Activated CD4-positive, CD25-positive, alpha-beta regulatory T cell treated with anti-CD3 and anti-CD28 coated beads, Interleukin-2, amount 50 U/mL, for 16 hours (primary cell): Measurements from ENCODE around the gene PCA3.

Experiments used
- DNase-seq: peaks from one replicate; pipeline ENCODE4 v3.0.0-alpha.2; 2020; ENCODE audit warnings: low read depth, low spot score

PCA3 gene

GRCh38 chr9:76827296-76828080 lies 63.2 kb downstream of the PCA3 start:
- DNase-seq, result no peak

DNA sequence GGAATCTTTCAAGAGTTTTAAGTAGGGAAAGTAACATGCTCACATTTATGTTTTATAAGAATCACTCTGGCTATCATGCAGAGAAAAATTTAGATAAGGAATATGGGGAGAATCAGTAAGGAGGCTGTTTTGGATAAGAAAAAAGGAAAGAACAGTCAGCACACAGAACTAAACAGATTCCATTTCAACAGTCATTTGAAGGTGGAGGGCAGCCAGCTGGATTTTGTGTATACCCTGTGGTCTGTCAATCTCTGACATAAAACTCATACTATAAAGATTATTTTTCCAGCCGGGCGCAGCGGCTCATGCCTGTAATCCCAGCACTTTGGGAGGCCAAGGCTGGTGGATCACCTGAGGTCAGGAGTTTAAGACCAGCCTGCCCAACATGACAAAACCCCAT lies 64.2 kb downstream of the PCA3 start:
- DNase-seq, result no peak

DNA sequence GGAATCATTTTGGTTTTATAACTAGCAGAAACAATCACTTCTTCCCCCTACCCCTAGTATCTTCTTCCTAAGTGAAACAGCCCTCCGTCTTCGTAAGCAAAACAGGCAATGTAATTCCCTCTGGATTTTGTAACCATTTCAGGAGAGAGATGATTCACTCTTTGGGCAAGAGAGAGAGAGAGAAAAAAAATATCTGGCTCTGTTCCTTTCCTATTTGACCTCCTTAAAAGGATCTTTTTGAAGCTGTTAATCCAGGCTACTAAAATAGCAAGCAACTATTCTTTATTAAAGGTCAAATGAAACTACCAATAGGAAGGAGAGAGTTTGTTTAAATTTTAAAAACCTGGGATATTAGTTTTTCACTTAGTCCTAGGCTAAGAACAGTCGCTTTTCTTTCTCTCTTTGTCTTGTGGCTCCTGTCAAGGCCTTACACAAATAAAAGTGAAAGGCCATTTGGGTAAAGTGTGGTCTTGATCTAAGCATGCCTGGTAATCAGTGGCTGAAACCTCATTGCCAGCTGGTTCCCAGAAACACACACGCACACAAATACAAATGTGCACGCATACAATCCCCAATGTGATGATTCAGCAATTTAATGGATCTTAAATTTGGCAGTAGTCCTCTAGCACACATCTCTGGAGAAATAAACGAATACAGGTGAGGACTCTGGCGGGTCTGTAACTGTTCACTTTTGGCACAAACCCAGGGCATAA lies 71.5 kb downstream of the PCA3 start:
- DNase-seq, result no peak
